Effector memory CD4-positive, alpha-beta T cell (primary cell): ENCODE data around the gene FAM228B.

ENCODE experiments used
- DNase-seq, 3 donors: peaks; one replicate each; pipeline ENCODE4 v3.0.0-alpha.2; 2020
- H3K27ac ChIP-seq: 2 replicates; pipeline ENCODE4 v1.7.0; 2013; ENCODE audit warnings: mild to moderate bottlenecking, low read length, moderate library complexity; ENCODE audit not compliant: insufficient read depth, poor library complexity, severe bottlenecking
- H3K27me3 ChIP-seq: replicated peaks from 2 replicates; pipeline ENCODE4 v1.7.0; 2013; ENCODE audit warnings: mild to moderate bottlenecking, low read length; ENCODE audit not compliant: insufficient read depth, control insufficient read depth, poor library complexity, severe bottlenecking
- H3K36me3 ChIP-seq: 2 replicates; pipeline ENCODE4 v1.7.0; 2013; ENCODE audit warnings: mild to moderate bottlenecking, low read length, moderate library complexity; ENCODE audit not compliant: control insufficient read depth, insufficient read depth
- H3K4me1 ChIP-seq: 2 replicates; pipeline ENCODE4 v1.7.0; 2013; ENCODE audit warnings: low read length, mild to moderate bottlenecking; ENCODE audit not compliant: control insufficient read depth, insufficient read depth, poor library complexity, severe bottlenecking
- H3K4me3 ChIP-seq: 2 replicates; pipeline ENCODE4 v1.7.0; 2013; ENCODE audit warnings: low read length, low read depth, mild to moderate bottlenecking; ENCODE audit not compliant: insufficient read depth, poor library complexity, severe bottlenecking
- H3K9me3 ChIP-seq: 2 replicates; pipeline ENCODE4 v1.7.0; 2013; ENCODE audit warnings: mild to moderate bottlenecking, low read length, moderate library complexity; ENCODE audit not compliant: control insufficient read depth
- total RNA-seq, 3 donors: gene quantifications; one replicate each; lab custom pipeline; 2026; lab: John Stamatoyannopoulos, UW

Gene FAM228B
- total RNA-seq, result 3.6 to 7.4 (median 4.8) reads per million in 3 donors

DNA sequence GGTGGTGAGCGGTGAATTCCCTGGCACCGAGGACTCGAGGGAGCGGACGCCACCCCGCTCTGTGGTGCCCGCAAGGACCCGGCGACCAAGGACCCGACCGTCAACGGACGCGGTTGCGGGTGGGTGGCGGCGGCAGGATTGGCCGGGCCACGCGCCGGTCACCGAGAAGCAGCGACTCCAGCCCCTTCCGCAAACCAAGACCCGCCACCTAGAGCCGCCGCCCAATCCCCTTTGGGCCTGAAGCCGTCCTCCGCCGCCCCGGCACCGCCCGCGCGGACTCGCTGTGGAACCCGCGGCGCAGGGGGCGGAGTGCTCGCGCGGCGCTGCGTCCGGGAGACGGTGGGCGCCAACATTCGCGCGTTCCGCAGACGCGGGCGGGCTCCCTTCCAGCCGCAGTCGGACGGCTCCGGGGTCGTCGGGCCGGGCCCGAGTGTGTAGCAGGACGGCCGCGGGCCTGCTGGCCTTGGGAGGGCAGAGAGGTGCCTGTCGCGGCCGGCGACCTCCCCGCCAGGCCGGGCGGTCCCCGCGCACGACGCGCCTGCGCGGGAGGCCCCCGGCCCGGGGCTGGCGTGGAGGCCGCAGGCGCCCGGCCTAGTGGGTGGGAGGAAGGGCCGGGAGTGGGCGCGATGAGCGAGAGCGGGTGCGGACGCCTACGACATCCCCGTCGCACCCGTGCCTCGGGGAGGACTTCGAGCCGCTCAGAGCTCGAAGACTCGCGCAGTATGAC lies at the start of gene FAM228B, which contains the start of gene PFN4:
FAM228B (plus strand) TSS at position 275 of the 727 bp plus-strand sequence. CDS start 893 bp downstream, outside the sequence.
PFN4 (minus strand) TSS at position 140 of the 727 bp plus-strand sequence. CDS start 799 bp downstream, outside the sequence.
- H3K36me3 ChIP-seq, result no peaks in the 10 kb centered on the region
- peaks cover 5% of the 10 kb centered on the region for H3K4me1 ChIP-seq
- H3K27ac ChIP-seq, result no peak within 1 kb of the TSS
- no peaks in the 10 kb centered on the region for H3K27me3 ChIP-seq
- H3K4me3 ChIP-seq, result peak within 1 kb of the TSS; percentile 71
- DNase-seq, result peak in 2 of 3 donors; percentile 8 to 18
- H3K9me3 ChIP-seq, result no peaks in the 10 kb centered on the region

DNA sequence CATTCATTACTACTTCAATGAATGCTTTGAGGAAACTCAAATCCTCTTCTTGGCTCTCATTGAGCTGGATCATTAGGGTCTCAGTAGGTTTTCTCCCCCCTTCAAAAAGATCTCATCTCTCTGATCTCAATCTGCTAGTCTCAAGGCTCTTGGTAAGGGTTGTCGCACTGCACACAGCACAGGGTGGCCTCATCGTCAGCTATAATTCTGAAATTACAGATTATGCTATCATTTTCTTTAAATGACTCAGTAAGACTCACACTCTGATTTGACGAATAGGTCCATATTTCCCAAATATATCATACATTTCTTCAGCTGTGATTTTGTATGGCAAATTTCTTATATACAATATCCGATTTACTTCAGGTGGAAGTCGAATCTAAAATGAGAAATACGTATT lies 49.5 kb upstream of the FAM228B start:
- Histone ChIP-seq H3K4me1 (peaks cover 7% of the 10 kb centered on the region), H3K9me3 (no peaks in the 10 kb centered on the region), H3K36me3 (peaks cover 33% of the 10 kb centered on the region), H3K27ac (no peak overlapping the region), H3K27me3 (no peaks in the 10 kb centered on the region), H3K4me3 (no peak overlapping the region)
- no peak for DNase-seq

DNA sequence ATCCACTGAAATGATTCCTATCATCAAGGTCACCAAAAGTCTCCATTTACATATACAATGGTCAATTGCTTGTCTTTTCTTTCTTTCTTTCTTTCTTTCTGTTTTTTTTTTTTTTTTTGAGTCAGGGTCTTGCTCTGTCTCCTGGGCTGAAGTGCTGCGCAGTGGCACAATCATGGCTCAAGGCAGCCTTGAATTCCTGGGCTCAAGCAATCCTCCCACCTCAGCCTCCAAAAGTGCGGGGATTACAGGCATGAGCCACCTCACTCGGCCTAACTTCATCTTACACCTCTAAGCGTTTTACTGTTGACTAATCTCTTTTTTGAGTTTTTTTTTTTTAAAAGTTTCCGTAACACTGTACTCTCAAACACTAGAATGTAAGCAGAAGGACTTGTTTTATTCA lies 48.0 kb upstream of the FAM228B start:
- no peaks in the 10 kb centered on the region for H3K9me3 ChIP-seq
- no peaks in the 10 kb centered on the region for H3K27me3 ChIP-seq
- H3K27ac ChIP-seq, result peak overlapping the region; percentile 86
- DNase-seq, result no peak
- H3K4me3 ChIP-seq, result peak overlapping the region; percentile 80
- peaks cover 27% of the 10 kb centered on the region for H3K36me3 ChIP-seq
- H3K4me1 ChIP-seq, result peaks cover 7% of the 10 kb centered on the region

DNA sequence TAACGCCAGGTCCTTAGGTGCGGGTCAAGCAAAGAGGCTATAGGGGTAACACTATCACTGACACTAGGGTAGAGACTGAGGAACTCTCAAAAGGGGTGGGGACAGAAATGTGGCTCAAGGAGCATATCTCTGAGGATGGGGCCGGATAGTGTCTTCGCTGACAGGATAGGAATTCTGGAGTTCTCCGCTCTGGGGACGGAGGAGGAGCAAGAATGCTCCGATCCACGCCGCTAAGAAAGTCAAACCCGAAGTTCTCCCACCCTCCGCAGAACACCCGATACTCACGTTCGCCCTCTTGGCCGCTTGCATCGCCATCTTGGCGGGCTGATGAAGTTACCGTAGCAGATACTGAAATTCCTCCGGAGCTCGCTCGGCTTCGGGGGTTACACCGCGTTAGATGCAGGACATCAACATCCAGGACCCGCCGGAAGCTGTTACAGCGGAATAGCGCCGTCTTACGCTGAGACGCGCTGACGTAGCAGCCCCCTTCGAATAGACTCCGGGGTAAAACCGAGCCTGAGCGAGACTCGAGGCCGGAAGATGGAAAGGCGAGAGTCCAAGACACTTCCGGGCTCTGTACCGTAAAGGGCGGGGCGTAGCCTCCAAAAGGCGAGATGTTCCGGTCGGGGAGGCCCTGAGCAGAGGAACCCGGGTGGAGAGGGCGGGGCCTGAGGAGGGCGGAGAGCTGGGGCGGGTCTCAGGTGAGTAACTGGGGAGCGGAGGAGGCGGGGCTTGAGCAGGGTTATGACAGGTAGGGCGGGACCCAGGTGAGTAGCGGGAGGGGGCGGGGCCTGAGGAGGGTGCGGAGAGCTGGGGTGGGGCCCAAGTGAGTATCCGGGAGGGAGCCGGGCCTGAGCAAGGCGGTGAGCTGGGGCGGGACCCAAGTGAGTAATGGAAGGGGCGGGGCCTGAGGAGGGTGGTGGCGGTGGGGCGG lies 47.1 kb upstream of the FAM228B start, which contains the start of gene SF3B6:
SF3B6 (minus strand) TSS at position 412 of the 934 bp plus-strand sequence; CDS start at position 315, 97 bp downstream.
- peaks cover 7% of the 10 kb centered on the region for H3K4me1 ChIP-seq
- no peaks in the 10 kb centered on the region for H3K27me3 ChIP-seq
- DNase-seq, result peak; percentile 100
- H3K27ac ChIP-seq, result peak within 1 kb of the TSS; percentile 86
- H3K4me3 ChIP-seq, result peak within 1 kb of the TSS; percentile 80
- no peaks in the 10 kb centered on the region for H3K9me3 ChIP-seq
- peaks cover 22% of the 10 kb centered on the region for H3K36me3 ChIP-seq

DNA sequence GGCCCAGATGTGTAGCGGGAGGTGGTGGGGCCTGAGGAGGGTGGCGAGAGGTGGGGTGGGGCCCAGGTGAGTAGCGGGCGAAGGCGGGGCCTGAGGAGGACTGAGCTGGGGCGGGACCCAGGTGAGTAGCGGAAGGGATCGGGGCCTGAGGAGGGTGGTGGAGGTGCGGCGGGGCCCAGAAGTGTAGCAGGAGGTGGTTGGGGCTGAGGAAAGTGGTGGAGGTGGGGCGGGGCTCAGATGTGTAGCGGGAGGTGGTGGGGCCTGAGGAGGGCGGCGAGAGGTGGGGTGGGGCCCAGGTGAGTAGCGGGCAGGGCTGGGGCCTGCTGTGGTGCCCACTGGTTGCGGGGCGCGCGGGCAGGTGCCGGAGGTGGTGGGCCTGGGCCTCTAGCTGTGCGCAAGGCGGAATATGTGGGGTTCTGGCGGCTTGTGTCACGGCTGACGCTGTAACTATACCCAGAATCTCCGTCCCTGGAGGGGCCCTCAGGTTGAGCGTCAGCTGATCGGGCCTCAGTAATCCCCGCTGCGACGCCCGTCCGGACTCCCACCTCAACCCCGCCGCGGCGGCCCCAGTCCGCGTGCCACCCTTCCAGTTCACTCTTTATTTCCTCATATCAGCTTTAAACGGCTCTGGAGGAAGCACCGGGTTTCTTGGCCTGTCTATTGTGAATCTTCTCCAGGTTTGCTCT lies 46.3 kb upstream of the FAM228B start:
- H3K27me3 ChIP-seq, result no peaks in the 10 kb centered on the region
- peaks cover 7% of the 10 kb centered on the region for H3K4me1 ChIP-seq
- peaks cover 16% of the 10 kb centered on the region for H3K36me3 ChIP-seq
- DNase-seq, result no peak
- no peaks in the 10 kb centered on the region for H3K9me3 ChIP-seq
- peak overlapping the region; percentile 56 for H3K4me3 ChIP-seq
- H3K27ac ChIP-seq, result peak overlapping the region; percentile 86

DNA sequence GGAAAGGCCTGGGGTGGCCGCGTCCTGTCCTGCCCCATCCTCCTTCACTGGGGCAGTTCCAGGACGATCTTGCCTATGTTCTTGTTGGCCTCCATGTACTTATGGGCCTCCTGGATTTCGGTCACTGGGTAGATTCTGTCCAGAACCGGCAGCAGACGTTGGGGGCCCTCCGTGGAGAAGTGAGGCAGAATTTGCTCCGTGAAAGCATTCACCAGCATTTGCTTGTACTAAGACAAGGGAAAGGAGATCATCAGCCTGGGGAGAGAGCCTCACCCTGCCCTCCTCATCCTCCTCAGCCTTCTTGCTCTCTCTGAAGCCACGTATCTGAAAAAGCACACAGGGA lies 45.8 kb upstream of the FAM228B start:
- Histone ChIP-seq H3K4me3 (peak overlapping the region; percentile 56), H3K9me3 (no peaks in the 10 kb centered on the region), H3K27ac (peak overlapping the region; percentile 86), H3K27me3 (no peaks in the 10 kb centered on the region), H3K4me1 (peaks cover 7% of the 10 kb centered on the region), H3K36me3 (peaks cover 11% of the 10 kb centered on the region)
- DNase-seq, result no peak

DNA sequence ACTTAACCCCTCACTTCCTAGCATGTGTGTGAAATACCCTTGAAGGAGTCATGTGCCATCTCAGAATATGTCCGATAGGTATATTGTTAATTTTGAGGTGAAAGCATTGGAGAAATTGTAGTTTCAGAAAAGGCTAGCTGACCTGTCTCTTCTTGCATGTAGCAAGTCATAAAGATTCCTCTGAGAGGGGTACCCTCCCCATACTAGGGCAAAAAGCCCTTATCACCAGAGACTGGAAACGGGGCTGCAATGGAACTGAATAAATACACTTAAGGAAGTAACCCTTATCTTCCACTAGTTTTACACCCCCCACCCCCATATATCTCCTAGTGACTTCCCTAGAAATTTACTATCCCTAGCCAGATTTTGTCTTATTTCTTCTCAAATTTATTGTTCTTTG lies 45.4 kb upstream of the FAM228B start:
- Histone ChIP-seq H3K4me3 (no peak overlapping the region), H3K27ac (no peak overlapping the region), H3K36me3 (peaks cover 8% of the 10 kb centered on the region), H3K9me3 (no peaks in the 10 kb centered on the region), H3K4me1 (peaks cover 7% of the 10 kb centered on the region), H3K27me3 (no peaks in the 10 kb centered on the region)
- DNase-seq, result no peak

DNA sequence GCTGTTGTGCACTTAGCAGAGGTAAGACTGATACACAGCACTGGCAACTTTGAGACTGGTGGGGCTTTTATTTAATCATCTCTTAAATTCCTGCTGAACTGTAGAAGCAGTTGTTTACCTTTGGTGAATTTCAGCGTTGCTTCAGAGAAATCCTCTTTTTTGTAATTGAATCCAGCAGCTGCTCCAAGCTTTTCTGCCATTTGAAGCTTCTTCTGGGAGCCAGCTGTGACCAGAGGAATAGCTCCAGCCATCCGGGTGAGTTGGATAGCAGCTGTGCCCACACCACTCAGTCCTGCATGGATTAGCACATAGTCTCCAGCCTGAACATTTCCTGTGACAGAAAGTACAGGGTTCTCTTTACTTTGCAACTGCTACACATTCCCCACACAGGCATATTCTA lies 42.6 kb upstream of the FAM228B start:
- no peak for DNase-seq

DNA sequence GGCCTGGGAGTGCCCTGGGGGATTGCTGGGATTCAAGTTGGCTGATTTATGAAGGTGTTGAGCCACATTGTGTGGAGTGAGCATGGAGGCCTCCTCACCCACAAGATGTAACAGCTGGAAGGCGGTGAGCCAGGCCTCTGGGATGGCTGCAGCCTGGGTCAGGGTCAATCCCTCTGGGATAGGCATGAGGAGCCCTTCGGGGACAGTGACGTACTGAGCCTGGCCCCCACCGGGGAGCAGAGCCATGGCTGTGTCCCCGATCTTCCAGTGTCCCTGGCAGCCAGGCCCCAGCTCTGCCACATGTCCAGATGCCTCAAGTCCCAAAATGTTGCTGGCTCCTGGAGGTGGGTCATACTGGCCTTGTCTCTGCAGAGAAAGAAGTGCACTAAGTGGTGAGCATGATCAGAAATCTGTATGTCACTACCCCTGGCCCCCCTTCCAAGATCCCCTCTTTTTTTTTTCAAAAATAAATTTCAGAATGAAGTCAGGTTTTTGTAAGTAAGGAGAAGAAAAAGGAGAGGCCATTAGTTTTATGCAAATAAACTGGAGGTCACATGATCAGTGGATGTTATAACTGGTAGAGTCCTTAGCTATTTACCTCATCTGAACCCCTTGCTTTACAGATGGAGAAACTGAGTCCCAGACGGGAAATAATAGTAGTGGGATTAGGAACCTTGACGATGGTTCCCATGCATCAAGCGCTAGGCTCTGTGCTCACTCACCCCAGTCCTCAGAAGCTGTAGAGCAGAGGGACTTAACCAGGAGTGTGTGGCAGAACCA lies 40.3 kb upstream of the FAM228B start:
- H3K4me1 ChIP-seq, result peaks cover 5% of the 10 kb centered on the region
- no peak overlapping the region for H3K4me3 ChIP-seq
- H3K27me3 ChIP-seq, result no peaks in the 10 kb centered on the region
- no peak overlapping the region for H3K27ac ChIP-seq
- H3K36me3 ChIP-seq, result no peaks in the 10 kb centered on the region
- no peak for DNase-seq
- H3K9me3 ChIP-seq, result no peaks in the 10 kb centered on the region

More for the DNA sequence above, 42.6 kb upstream of the FAM228B start:
- no peaks in the 10 kb centered on the region for H3K9me3 ChIP-seq
- H3K4me1 ChIP-seq, result peaks cover 12% of the 10 kb centered on the region
- no peak overlapping the region for H3K27ac ChIP-seq
- no peaks in the 10 kb centered on the region for H3K27me3 ChIP-seq
- H3K36me3 ChIP-seq, result no peaks in the 10 kb centered on the region
- no peak overlapping the region for H3K4me3 ChIP-seq
